Activated T-cell treated with anti-CD3 and anti-CD28 coated beads for 48 hours (primary cell): Measurements from ENCODE around the gene SCN8A.
"Not testable (repeated sequence)": the region's sequence is repeated elsewhere in the genome, so short reads cannot be mapped to it uniquely, and the experiment has no call there.

Source experiments
- DNase-seq: peaks from one replicate; pipeline ENCODE4 v3.0.0-alpha.2; 2020; ENCODE audit warnings: low read depth

The SCN8A gene

GRCh38 chr12:51591016-51591901, at the start of gene SCN8A:
Gene SCN8A, plus strand, starts transcription at chr12:51591233. Its CDS starts 71,585 bp downstream, at chr12:51662818.
- DNase-seq, result peak; percentile 41

- no peak for DNase-seq
Measured at GRCh38 chr12:51546097-51546496, 44.9 kb upstream of the SCN8A start.

GRCh38 chr12:51547606-51548005, 43.4 kb upstream of the SCN8A start:
- no peak for DNase-seq

GRCh38 chr12:51548241-51548640, 42.8 kb upstream of the SCN8A start:
- no peak for DNase-seq

GRCh38 chr12:51549637-51550036, 41.4 kb upstream of the SCN8A start:
- DNase-seq, result no peak

DNA sequence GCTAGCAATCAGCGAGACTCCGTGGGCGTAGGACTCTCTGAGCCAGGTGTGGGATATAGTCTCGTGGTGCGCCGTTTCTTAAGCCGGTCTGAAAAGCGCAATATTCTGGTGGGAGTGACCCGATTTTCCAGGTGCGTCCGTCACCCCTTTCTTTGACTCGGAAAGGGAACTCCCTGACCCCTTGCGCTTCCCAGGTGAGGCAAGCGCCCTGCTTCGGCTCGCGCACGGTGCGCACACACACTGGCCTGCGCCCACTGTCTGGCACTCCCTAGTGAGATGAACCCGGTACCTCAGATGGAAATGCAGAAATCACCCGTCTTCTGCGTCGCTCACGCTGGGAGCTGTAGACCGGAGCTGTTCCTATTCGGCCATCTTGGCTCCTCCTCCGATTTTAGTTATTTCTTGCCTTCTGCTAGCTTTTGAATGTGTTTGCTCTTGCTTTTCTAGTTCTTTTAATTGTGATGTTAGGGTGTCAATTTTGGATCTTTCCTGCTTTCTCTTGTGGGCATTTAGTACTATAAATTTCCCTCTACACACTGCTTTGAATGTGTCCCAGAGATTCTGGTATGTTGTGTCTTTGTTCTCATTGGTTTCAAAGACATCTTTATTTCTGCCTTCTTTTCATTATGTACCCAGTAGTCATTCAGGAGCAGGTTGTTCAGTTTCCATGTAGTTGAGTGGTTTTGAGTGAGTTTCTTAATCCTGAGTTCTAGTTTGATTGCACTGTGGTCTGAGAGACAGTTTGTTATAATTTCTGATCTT, 22.6 kb upstream of the SCN8A start:
- not testable (repeated sequence) for DNase-seq

DNA sequence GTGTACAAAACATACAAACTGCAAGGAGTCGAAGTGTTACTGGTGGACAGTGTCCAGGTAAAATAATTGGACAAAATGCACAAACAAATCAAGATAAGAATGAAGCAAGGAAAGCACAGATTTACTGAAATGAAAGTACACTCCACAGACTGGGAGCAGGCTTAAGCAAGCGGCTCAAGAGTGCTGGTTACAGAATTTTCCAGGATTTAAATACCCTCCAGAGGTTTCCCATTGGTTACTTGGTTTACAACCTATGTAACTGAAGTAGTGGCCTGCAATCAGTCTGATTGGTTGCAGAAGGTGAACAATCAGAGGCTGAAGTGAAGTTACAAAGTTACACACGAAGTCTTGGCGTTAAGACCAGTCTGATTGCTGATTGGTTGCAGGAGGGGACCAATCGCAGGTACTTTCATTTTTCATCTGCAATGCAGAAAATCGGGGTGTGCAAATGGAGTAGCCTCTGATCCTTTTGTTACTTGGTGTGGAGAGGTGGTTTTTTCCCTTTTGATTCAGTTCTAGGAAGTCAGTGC, 11.6 kb upstream of the SCN8A start:
- no peak for DNase-seq

DNA sequence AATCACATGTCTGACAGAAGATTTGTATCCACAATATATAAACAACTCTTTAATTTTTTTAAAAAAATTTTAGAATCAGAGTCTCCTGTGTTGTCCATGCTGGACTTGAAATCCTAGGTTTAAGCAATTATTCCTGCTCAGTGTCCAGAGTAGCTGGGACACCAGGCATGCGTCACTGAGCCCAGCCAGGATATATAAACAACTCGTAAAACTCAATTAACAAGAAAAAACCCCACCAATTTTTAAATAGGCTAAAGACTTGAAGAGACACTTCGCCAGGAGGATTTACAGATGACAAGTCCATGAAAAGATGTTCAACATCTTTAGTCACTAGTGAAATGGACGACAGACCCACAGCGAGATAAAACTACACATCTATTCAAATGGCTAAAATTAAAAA, 2.0 kb upstream of the SCN8A start:
- no peak for DNase-seq

DNA sequence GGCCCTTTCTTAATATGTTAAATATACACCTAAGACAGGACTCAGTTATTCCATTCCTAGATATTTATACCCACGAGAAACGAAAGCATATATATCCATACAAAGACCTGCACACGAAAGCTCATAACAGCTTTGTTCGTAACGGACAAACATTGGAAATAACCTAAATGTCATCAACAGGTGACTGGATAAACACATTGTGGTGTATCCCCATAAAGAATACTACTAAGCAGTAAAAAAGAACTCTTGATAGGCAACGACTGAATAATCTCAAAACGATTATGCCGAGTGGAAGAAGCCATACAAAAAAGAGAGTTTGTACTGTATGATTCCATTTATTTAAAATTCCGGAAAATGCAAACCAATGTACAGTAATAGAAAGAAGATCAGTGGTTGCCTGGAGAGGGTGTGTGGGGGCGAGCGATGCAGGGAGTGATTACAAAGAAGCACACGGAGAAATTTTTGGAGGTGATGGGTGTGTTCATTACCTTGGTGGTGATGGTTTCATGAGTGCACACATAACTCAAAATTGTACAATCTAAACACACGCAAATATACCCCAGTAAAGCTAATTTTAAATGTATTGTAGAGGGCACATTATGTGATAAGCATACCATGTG, 1.4 kb upstream of the SCN8A start:
- DNase-seq, result no peak

DNA sequence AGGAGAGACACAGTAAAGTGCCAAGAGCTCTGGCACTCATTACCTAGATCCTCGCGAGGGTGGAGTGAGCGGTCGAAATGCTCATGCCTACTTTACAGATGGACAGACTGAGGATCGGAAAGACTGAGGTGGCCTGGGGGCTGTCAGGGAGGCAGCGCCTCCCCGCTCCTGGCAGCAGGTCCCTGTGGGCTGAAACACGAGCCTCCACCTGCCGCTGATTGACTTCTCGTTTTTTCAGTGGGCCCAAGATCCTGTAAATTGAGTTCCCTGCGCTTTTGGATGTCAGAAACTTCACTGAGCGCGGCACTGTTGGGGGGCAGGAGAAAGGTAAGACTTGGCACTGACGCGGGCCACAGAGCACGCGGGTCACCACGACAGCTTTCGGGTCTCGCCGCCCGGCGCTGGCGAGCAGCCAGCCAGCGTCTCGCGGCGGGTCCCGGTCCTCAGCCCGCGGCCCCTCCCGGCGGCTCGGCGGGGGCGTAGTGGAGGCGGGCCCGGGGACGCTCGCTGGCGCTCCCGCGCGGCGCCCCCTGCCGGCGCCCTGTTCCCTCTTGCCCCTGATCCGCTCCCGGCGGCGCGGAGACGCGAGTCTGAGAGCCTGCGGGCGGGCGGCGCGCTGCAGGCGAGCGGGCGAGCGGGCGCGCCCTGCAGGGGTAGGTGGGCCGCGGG, 552 bp upstream of the SCN8A start:
- DNase-seq, result peak; percentile 78

DNA sequence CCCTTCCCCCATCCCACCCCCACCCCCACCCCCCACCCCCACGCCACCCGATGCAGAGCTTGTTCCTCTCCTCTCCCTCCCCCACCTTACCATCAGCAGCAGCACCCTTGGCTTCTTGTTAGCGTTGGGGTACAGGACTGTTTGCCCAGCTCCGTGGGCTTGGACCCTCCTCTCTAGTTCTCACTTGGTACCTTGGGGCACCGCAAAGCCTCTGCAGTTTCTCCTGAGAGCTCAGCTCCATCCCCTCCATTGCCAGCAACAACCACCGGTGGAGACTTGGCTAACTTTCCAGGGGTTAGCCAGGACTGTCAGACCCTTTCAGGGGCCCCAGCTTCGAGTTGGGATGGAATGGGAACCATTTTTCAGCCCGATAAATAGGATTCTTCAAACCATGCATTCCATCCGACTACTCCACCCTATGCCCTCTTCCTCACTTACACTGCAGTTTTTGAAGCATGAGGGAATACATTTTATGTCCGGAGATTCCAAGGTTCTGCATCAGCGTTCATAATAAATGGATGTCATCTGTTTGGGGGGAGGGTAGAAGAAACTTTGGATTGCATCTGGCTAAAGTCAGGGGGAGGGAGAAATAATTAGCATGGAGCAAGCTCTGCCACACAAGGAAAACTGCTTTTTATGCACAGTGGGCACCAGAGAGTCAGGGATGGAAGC, 1.1 kb downstream of the SCN8A start:
- no peak for DNase-seq

DNA sequence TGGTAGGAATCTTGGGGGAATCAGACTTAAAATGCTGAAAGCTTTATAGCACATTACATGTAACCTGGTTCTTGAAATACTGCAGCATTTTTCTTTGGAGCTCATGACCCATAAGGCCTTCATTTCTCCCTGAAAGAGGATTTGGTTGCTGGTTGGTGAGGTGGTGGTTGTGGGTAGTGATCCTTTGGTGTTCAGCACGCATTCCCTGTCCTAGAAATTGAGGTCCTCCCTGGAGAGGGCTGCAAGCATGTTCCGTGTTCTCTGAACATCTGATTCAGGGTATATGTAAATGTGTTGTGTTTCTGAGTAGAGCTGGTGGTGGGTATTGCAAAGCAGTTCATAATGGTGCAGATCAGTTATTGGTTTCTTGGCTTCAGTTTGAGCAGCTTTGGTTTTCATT, 2.0 kb downstream of the SCN8A start:
- no peak for DNase-seq

DNA sequence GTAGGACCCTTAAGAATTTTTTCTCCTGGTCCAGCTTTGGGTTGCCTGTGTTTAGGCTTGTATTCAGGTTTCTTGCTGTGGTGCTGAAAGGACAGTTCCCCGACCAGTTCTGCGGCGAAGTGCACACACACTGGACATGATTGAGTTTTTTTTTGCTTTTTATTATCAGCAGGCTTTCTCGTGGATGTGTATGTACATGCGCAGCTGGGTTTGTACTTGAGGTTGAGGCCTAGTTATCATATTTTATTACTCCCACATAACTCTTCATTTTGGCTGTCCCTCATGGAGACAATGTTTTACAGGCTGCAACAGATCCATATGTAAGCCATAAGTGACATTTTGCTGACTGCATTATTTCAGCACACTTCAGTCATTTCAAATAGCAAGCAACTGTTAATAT, 2.5 kb downstream of the SCN8A start:
- no peak for DNase-seq

- no peak for DNase-seq
Measured at GRCh38 chr12:51598156-51598555, 7.1 kb downstream of the SCN8A start.

DNA sequence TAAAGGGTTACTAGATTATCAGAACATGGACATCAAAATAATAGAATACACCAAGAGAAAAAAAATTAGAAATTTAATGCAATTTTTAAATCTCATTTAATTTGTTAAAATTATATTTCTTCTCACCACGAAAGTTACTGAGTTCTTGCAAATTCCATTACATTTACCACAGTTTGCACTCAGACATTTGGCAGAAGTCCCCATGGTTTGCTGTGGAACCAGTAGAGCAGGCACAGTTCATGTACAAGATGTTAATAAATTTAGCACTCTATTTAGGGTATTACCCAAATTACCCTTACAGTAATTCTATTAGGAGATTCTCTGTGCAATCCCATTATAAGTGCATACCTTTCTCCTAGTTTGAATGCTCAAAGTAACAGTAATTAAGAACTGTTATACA, 9.7 kb downstream of the SCN8A start:
- DNase-seq, result no peak

DNA sequence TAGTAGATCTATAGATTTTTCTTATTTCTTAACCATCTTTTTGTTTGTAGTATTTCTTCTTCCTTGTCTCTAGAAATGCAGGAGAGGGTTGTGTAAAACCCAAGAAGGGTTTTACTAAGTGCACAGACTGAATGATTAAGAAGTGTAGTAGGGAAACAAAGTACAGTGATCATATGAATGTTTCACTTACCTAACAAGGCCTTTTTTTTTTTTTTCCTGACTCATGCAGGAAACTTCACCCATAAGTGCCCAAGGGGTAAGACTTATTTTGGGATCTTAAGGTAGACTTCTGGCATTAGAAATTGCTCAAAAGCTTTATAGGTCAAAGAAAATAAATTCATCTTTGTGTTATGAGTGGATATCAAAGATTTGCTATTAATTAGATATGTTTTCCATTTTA, 10.2 kb downstream of the SCN8A start:
- no peak for DNase-seq

GRCh38 chr12:51605896-51606295, 14.9 kb downstream of the SCN8A start:
- DNase-seq, result not testable (repeated sequence)

GRCh38 chr12:51607197-51607596, 16.2 kb downstream of the SCN8A start:
- DNase-seq, result not testable (repeated sequence)

DNA sequence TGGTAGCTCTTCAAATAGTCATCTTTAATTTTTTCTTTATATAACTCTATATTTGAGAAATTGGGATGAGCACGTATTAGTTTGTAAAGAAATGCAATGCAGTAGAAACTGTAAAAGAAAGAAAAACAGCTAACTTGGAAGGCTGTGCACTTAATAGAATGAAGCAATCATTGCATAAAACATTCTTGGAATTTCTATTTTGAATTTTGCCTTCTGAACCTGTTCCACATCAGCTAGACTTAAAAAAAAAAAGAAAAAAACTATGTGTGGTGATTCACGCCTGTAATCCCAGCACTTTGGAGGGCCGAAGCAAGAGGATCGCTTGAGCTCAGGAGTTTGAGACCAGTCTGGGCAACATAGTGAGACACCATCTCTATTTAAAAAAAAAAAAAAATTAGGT, 29.4 kb downstream of the SCN8A start:
- DNase-seq, result no peak

- DNase-seq, result no peak
Measured at GRCh38 chr12:51621156-51621922, 30.3 kb downstream of the SCN8A start.

DNA sequence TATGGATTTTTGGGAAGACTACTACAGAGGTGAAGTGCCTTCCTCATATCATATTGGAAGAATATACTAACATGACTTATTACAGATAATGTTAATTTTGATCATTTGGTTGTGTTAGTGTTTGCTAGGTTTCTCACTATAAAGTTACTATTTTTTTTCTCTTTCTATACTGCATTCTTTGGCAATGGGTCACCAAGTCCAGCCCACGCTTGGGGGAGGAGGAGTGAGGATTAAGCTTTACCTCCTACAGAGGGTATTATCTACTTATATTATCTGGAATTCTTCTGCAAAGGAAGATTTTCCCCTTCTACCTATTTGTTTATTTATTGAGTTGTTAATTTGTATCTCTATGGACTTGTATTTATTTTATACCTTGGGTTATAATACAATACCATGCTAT, 31.5 kb downstream of the SCN8A start:
- no peak for DNase-seq
